Stimulated activated CD8-positive, alpha-beta memory T cell treated with anti-CD3 and anti-CD28 coated beads, Interleukin-7, amount 100 ng/mL, for 1 hour (primary cell): ENCODE measurements around the gene MSN.
"Not testable (repeated sequence)": the region's sequence is repeated elsewhere in the genome, so short reads cannot be mapped to it uniquely, and the experiment has no call there.

Experiments
- DNase-seq, 2 donors: peaks; one replicate each; pipeline ENCODE4 v3.0.0-alpha.2; 2020; ENCODE audit warnings: low read depth in 2 of 2

Gene MSN

GRCh38 chrX:65667503-65668376, at the start of gene MSN:
MSN (plus strand) TSS chrX:65667654; CDS start chrX:65667842, 188 bp downstream.
- peak; percentile 44 to 48 for DNase-seq

GRCh38 chrX:65620096-65620705, 47.3 kb upstream of the MSN start:
- DNase-seq: not testable (repeated sequence)

GRCh38 chrX:65630771-65631170, 36.7 kb upstream of the MSN start:
- DNase-seq: no peak

DNA sequence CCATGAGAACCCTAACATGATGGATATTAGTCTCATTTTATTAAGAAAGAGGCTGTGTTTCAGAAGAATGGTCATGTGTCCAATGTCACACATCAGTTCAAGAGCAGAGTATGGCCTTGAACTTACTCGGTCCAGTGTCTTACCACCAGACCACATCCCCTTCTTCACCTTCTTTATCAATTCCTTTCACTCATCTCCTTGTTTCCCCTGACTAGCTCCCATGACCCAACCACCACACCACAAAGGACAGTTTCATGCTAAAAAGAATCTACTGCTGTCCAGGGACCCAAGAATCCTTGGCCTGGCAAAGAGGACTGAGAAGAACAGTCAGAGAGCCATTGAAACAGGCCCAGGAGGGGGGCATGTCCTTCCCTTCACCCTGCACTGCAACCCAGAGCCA, 33.6 kb upstream of the MSN start:
- DNase-seq: no peak

DNA sequence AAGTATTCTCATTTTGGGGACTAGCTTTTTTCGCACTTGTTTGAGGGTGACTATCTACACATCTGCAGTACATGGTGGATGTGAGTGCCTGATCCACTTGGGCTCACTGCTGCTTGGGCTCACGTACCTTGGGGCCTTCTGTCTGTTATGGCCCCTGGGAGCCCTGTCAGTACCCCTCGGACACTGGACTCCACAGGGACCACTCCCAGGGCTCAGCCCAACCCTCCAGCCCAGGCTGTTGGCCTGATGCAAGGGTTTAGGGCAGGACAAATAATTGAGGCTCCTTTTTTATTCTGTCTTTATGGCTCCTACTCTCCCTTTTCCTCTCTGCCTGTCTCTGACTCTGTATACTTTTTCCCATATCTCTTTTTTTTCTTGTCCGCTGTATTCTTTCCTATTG, 32.7 kb upstream of the MSN start:
- no peak for DNase-seq

DNA sequence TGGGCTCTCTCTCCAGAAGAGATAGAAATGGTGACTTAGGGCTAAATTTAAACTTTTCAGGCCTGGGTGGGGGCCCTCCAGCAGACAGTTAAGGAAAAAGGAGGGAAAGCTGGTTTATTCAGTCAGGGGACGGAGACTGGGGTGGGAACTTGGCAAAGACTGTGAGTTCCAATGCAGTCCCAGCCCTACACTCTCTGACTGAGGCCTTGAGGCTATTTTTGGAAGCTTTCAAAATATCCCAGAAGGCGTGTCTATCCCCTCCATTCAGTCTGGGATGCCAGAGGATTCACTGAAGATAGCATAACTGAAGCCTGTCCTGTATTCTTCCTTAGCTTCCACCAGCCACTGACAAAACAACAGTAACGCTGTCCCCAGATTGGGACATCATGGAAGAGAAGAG, 32.1 kb upstream of the MSN start:
- no peak for DNase-seq

DNA sequence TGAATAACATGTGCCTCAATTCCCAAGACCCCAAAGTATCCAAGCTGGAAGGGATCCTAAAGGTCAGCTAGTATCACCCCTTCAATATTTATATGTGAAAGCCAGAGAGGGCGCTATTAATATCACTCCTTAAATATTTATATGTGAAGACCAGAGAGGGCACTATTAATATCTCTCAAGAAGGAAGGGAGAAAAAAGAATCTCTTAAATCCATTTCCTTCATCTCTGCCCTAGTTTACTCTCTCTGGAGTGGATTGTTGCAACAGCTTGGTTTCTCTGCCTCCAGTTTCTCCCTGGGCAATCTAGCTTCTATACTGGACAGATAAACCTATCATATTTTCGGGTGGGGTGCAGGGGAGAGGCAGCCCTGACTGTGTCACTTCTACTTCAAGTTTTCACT, 31.6 kb upstream of the MSN start:
- no peak for DNase-seq

DNA sequence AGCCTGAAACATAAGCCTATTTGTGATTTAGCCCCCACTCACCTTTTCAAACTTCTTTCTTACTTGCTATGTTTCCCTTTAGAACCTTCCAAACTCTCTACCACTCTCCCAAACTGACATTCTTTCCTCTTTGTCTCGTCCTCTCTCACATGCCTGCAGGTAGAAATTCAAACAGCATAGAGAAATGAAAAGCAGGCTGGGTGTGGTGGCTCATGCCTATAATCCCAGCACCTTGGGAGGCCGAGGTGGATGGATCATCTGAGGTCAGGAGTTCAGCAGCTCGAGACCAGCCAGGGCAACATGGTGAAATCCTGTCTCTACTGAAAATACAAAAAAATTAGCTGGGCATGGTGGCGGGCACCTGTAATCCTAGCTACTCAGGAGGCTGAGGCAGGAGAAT, 31.2 kb upstream of the MSN start:
- not testable (repeated sequence) for DNase-seq

DNA sequence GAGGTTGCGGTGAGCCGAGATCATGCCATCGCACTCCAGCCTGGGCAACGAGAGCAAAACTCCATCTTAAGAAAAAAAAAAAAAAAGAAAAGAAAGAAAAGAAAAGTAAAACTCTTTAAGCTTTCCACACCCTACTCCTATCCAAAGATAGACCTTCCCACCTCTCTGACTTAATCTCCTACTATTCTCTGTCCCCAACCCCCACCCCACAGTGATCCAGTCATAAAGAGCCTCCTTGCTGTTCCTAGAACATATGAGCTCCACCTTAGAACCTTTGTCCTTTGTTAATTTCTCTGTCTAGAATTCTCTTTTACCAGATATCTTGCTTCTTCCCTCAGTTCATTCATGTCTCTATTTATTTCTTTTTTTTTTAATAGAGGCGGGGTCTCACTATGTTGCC, 30.1 kb upstream of the MSN start:
- DNase-seq: no peak

DNA sequence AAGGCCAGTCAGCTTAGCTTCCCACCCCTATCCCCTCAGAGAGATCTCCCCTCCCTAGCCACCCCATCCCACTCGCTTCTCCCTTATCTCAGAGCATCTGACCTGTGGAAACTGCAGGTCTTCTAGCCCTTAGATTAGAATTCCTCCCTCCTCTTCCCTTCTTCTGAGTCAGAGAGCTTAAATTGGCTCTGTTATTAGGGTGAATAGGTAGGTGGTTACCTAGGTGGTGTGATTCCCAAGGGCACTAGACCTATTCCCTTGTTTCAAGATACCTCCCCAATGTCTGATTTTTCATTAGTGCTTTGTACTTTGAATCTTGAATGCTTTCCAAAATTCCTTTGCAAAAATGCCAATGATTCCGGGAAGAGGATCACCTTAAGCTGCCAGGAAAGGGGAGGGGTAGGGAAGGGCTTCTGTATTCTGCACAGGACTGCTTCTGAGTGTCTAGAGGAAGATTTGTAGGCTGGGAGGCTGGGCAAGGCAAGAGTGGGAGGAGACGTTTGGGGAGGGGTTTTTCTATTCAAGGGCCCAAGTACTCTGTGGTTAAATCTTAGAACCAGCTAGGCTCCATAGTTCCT, 24.5 kb upstream of the MSN start:
- no peak for DNase-seq

DNA sequence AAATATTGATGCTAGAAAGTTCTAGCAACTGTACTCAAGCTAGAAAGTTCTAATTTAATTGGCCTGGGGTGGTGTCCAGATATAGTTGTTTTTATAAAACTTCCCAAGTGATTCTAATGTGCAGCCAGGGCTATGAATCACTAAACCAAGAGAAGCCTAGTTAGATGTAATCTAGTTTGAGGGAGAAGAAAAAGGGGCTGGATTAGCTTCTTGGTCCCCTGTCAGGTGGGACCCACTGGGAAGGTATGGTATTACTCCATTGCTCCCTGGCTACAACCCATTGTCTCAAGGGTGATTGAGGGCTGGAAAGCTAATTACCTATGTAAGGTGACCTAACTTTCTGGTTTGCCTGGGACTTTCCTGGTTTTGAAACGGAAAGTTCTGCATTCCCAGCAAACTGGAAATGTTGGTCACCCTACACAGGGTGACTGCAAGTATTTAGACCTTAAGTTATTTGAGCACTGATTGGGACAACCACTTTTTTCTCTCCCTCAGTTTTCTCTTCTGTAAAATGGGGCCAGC, 23.9 kb upstream of the MSN start:
- no peak for DNase-seq

- DNase-seq: no peak
These were observed 22.7 kb upstream of the MSN start for GRCh38 chrX:65644621-65645289.

DNA sequence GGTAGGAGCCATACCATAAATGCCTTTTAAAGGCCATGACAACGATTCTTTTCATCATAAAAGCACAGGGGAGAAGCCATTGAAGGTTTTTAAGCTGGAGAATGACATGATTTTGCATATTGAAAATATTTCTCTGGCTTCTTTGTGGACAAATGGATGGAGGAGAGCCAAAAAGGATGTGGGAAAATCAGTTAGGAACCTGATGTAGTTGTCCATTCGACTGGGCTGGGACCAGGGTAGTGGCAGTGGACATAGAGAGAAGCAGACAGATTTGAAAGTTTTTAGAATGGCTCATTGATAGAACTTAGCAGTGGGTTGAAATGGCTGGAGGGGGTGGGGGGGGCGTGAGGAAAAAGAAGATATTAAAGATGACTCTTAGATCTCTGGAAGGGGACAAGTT, 19.7 kb upstream of the MSN start:
- DNase-seq: no peak

- no peak for DNase-seq
These were observed 15.4 kb upstream of the MSN start for GRCh38 chrX:65652098-65652497.

- not testable (repeated sequence) for DNase-seq
These were observed 10.4 kb upstream of the MSN start for GRCh38 chrX:65657009-65657441.

- DNase-seq: no peak
These were observed 9.8 kb upstream of the MSN start for GRCh38 chrX:65657659-65658058.

DNA sequence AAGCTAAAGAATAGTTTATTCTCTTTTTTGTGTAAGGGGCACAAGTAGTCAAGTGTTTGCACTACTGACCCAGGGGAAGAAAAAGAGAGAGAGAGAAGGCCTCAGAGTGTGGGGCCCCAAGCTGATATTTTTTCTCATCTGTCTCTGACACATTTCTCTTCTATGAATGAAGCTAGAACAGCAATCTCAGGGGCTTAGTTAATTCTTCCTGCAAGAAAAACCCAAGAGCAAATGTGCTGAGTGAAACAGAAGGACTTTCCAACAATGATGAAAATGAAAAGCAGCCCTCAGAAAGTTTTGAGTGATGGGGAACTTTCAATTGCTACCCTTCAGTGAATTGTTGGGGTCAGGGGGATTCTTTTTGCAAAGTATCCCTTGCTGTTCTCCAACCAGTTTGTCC, 9.2 kb upstream of the MSN start:
- DNase-seq: no peak

DNA sequence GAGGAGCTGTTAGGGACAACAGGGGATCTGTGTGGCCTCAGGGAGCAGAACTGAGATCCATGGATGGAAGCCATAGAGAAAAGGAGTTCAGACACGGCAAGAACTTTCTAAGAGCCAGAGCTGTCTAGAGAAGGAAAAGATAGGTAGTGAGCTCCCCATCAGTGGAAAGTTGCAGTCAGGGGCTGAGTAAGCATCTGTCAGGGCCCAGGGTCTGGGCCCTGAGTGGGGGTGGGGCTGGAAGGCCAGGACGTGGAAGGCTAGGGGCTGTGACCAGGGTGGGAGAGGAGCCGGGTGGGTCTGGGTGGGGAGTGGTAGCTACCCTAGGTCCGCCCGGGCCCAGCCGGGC, 324 bp upstream of the MSN start:
- no peak for DNase-seq

GRCh38 chrX:65668377-65669310, 1.2 kb downstream of the MSN start:
- no peak for DNase-seq

- no peak for DNase-seq
These were observed 3.8 kb downstream of the MSN start for GRCh38 chrX:65671286-65671685.

GRCh38 chrX:65671966-65672365, 4.5 kb downstream of the MSN start:
- no peak for DNase-seq
